Measurements from ENCODE around the gene GRK4.

Gene GRK4

GRCh38 chr4:3087115-3087797 is 123.9 kb downstream of the GRK4 start:
- Histone ChIP-seq H3K27me3 (ENCODE audit: insufficient read depth, poor library complexity, severe bottlenecking) (no peaks in the 10 kb centered on the region), H3K9me3 (ENCODE audit: severe bottlenecking) (no peaks in the 10 kb centered on the region), H3K4me1 (ENCODE audit: insufficient read depth, poor library complexity, severe bottlenecking) (no peaks in the 10 kb centered on the region), H3K27ac (ENCODE audit: poor library complexity, severe bottlenecking) (no peak overlapping the region), H3K36me3 (ENCODE audit: low read depth) (peaks cover 38% of the 10 kb centered on the region), H3K4me3 (ENCODE audit: severe bottlenecking) (no peak overlapping the region)
- no peak for DNase-seq (ENCODE audit: low spot score)
- no peak for TF ChIP-seq CTCF (IDR thresholded peaks at IDR 0.05; ENCODE audit: poor library complexity, severe bottlenecking)
- no peak for ATAC-seq (ENCODE audit: low read depth)
